Ovary (tissue), 3 donors: ENCODE results near the gene DYNLT3.

Experiments
- CTCF ChIP-seq, 3 donors: fragments of 450-650 bp in 2 of 3; fragments of 200-600 bp in 1 of 3; IDR thresholded peaks; one replicate each; pipeline versions ENCODE4 v1.5.1 to v1.8.0; 2016 to 2022; ENCODE audit warnings: antibody characterized with exemption in 3 of 3, mild to moderate bottlenecking in 1 of 3
- EP300 ChIP-seq: sonication (generic); formaldehyde crosslinking; IDR thresholded peaks from one replicate; pipeline ENCODE4 v1.6.1; 2017; ENCODE audit warnings: antibody characterized with exemption
- POLR2A ChIP-seq: fragments of 450-650 bp; IDR thresholded peaks from one replicate; pipeline ENCODE4 v1.6.1; 2017; ENCODE audit warnings: antibody characterized with exemption, mild to moderate bottlenecking, moderate library complexity
- donor health status: DM: no; HTN: no; CAD: no.

DNA sequence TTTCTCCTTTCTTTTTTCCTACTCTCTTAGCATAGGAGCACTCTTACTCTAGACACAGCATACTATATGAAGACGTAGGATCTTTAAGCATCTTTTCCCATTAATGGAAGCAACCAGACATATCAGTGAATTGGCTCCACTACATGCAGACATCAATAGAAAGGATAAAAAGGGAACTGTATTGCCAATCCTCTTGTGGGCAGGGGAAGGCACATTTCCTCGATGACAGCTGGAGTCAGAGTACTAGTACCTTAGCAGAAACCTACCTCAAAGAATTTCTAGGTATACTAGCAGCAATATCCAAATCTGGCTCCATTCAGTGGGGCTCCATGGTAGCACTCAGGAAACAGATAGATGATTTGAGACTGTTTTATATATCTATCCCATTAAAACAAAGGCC, 47.4 kb downstream of the DYNLT3 start:
- no peak for TF ChIP-seq CTCF (IDR thresholded peaks at IDR 0.05)
- TF ChIP-seq POLR2A, result no peak
- no peak for TF ChIP-seq EP300
